ENCODE data around the gene NACC1. TPM values are rescaled to one million over a fixed set of nuclear protein-coding genes. Genes with fewer than 3 reads are reported as not detected.

The NACC1 gene
- total and polyA plus RNA-seq, 2 of the 13 experiments (the other 11 are each of a cell fraction or from before 2014, with no cell fraction given): 31.8 to 42.3 TPM

DNA sequence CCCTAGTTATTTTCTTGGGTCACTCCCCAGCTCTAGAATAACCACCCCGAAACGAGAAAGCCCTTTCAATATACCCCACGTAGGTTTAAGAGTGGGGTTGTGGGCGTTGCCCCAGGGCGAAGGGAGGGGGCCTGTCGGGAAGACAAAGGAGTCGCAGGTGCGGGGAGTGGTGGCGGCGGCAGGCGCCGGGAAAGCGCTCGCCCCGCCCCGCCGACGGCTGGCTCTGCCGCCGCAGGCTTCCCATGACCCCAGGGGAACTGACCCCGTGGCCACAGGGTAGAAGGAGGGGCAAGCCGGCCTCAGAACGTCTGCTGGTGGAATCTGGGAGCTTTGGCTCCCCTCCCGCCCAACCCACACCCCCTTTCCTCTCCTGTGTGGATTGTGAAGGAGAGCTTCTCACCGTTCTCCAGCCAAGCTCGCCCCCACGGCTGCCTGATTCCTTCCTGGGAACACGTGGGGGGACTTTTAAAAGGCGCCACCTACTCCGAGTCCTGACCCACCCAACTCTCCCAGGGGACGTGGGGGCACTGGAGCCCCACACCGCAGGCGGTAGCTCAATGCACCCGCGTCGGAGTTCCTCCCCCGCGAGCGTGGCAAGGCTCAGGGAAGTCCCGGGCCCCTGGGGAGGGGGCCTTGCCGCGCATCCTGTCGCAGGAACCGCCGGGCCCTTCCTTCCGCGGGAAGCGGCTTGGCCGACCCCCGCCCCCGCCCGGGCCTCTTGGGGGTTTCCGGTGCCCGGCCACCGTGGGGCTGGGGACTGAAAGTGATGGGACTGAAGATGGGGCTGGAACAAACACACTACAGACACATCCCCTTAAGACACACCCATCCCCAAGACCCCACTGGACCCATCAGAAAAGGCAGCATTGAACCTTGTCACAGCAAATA, 37.7 kb downstream of the NACC1 start (continued):
- TF ChIP-seq, protein P1, sequence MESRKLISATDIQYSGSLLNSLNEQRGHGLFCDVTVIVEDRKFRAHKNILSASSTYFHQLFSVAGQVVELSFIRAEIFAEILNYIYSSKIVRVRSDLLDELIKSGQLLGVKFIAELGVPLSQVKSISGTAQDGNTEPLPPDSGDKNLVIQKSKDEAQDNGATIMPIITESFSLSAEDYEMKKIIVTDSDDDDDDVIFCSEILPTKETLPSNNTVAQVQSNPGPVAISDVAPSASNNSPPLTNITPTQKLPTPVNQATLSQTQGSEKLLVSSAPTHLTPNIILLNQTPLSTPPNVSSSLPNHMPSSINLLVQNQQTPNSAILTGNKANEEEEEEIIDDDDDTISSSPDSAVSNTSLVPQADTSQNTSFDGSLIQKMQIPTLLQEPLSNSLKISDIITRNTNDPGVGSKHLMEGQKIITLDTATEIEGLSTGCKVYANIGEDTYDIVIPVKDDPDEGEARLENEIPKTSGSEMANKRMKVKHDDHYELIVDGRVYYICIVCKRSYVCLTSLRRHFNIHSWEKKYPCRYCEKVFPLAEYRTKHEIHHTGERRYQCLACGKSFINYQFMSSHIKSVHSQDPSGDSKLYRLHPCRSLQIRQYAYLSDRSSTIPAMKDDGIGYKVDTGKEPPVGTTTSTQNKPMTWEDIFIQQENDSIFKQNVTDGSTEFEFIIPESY (CRISPR knock-in tag; IDR thresholded peaks at IDR 0.05): no peak
- TF ChIP-seq ATF1 (CRISPR knock-in tag; IDR thresholded peaks at IDR 0.05) (no peak), HOXA3 (CRISPR knock-in tag; IDR thresholded peaks at IDR 0.05) (no peak), NFIB (CRISPR knock-in tag; IDR thresholded peaks at IDR 0.05; ENCODE audit: borderline replicate concordance) (no peak), ZNF552 (CRISPR knock-in tag; IDR thresholded peaks at IDR 0.05; ENCODE audit: borderline replicate concordance) (no peak), ESRRA (CRISPR knock-in tag; IDR thresholded peaks at IDR 0.05; ENCODE audit: low read depth) (no peak), TARDBP (CRISPR knock-in tag; IDR thresholded peaks at IDR 0.05) (peak; percentile 34; the same call in 1 of the 2 replicates), SRSF1 (optimal IDR thresholded peaks at IDR 0.05; ENCODE audit: low read depth, low read length) (no peak), ASH2L (IDR thresholded peaks at IDR 0.05; ENCODE audit: insufficient read length, low read depth, low read length) (peak; percentile 57), PPARG (CRISPR knock-in tag; conservative IDR thresholded peaks at IDR 0.05) (peak; percentile 9; the same call in 1 of the 2 replicates), HDAC1 (CRISPR knock-in tag; IDR thresholded peaks at IDR 0.05) (peak; percentile 71), ZNF354B (CRISPR knock-in tag; IDR thresholded peaks at IDR 0.05) (no peak), TBX3 (IDR thresholded peaks at IDR 0.05; ENCODE audit: borderline replicate concordance) (peak; percentile 13; the same call in 1 of the 2 replicates), GFI1 (CRISPR knock-in tag; IDR thresholded peaks at IDR 0.05; ENCODE audit: borderline replicate concordance) (no peak), PAF1 (CRISPR knock-in tag; IDR thresholded peaks at IDR 0.05) (no peak)
- TF ChIP-seq, protein P2, sequence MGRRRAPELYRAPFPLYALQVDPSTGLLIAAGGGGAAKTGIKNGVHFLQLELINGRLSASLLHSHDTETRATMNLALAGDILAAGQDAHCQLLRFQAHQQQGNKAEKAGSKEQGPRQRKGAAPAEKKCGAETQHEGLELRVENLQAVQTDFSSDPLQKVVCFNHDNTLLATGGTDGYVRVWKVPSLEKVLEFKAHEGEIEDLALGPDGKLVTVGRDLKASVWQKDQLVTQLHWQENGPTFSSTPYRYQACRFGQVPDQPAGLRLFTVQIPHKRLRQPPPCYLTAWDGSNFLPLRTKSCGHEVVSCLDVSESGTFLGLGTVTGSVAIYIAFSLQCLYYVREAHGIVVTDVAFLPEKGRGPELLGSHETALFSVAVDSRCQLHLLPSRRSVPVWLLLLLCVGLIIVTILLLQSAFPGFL (CRISPR knock-in tag; IDR thresholded peaks at IDR 0.05): no peak
- TF ChIP-seq, protein P3, sequence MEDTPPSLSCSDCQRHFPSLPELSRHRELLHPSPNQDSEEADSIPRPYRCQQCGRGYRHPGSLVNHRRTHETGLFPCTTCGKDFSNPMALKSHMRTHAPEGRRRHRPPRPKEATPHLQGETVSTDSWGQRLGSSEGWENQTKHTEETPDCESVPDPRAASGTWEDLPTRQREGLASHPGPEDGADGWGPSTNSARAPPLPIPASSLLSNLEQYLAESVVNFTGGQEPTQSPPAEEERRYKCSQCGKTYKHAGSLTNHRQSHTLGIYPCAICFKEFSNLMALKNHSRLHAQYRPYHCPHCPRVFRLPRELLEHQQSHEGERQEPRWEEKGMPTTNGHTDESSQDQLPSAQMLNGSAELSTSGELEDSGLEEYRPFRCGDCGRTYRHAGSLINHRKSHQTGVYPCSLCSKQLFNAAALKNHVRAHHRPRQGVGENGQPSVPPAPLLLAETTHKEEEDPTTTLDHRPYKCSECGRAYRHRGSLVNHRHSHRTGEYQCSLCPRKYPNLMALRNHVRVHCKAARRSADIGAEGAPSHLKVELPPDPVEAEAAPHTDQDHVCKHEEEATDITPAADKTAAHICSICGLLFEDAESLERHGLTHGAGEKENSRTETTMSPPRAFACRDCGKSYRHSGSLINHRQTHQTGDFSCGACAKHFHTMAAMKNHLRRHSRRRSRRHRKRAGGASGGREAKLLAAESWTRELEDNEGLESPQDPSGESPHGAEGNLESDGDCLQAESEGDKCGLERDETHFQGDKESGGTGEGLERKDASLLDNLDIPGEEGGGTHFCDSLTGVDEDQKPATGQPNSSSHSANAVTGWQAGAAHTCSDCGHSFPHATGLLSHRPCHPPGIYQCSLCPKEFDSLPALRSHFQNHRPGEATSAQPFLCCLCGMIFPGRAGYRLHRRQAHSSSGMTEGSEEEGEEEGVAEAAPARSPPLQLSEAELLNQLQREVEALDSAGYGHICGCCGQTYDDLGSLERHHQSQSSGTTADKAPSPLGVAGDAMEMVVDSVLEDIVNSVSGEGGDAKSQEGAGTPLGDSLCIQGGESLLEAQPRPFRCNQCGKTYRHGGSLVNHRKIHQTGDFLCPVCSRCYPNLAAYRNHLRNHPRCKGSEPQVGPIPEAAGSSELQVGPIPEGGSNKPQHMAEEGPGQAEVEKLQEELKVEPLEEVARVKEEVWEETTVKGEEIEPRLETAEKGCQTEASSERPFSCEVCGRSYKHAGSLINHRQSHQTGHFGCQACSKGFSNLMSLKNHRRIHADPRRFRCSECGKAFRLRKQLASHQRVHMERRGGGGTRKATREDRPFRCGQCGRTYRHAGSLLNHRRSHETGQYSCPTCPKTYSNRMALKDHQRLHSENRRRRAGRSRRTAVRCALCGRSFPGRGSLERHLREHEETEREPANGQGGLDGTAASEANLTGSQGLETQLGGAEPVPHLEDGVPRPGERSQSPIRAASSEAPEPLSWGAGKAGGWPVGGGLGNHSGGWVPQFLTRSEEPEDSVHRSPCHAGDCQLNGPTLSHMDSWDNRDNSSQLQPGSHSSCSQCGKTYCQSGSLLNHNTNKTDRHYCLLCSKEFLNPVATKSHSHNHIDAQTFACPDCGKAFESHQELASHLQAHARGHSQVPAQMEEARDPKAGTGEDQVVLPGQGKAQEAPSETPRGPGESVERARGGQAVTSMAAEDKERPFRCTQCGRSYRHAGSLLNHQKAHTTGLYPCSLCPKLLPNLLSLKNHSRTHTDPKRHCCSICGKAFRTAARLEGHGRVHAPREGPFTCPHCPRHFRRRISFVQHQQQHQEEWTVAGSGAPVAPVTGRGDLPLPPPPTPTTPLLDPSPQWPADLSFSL (CRISPR knock-in tag; IDR thresholded peaks at IDR 0.05): no peak
- TF ChIP-seq, protein P4, sequence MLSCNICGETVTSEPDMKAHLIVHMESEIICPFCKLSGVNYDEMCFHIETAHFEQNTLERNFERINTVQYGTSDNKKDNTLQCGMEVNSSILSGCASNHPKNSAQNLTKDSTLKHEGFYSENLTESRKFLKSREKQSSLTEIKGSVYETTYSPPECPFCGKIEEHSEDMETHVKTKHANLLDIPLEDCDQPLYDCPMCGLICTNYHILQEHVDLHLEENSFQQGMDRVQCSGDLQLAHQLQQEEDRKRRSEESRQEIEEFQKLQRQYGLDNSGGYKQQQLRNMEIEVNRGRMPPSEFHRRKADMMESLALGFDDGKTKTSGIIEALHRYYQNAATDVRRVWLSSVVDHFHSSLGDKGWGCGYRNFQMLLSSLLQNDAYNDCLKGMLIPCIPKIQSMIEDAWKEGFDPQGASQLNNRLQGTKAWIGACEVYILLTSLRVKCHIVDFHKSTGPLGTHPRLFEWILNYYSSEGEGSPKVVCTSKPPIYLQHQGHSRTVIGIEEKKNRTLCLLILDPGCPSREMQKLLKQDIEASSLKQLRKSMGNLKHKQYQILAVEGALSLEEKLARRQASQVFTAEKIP (CRISPR knock-in tag; IDR thresholded peaks at IDR 0.05; ENCODE audit: borderline replicate concordance): no peak

All from HepG2 (cell line).